Right renal cortex interstitium (tissue), 3 donors: ENCODE measurements around the gene FGD1. TPM values are rescaled to one million over a fixed set of nuclear protein-coding genes. Genes with fewer than 3 reads are reported as not detected.
"Not testable (repeated sequence)": the region's sequence is repeated elsewhere in the genome, so short reads cannot be mapped to it uniquely, and the experiment has no call there.

Experiments used
- DNase-seq, 3 donors: peaks; one replicate each; pipeline ENCODE4 v3.0.0-alpha.2; 2013; ENCODE audit warnings: low read depth in 3 of 3, low spot score in 2 of 3
- polyA plus RNA-seq, 3 donors: library from polyadenylated mRNA; unstranded; fragments of 120-200 nt; gene quantifications; one replicate each; pipeline ENCODE4 v1.2.1, GENCODE V29; 2013; ENCODE audit not compliant: insufficient read length in 3 of 3

The FGD1 gene
- 10 to 100 TPM; 14.7 to 17.2 (median 16.3) TPM for polyA plus RNA-seq

DNA sequence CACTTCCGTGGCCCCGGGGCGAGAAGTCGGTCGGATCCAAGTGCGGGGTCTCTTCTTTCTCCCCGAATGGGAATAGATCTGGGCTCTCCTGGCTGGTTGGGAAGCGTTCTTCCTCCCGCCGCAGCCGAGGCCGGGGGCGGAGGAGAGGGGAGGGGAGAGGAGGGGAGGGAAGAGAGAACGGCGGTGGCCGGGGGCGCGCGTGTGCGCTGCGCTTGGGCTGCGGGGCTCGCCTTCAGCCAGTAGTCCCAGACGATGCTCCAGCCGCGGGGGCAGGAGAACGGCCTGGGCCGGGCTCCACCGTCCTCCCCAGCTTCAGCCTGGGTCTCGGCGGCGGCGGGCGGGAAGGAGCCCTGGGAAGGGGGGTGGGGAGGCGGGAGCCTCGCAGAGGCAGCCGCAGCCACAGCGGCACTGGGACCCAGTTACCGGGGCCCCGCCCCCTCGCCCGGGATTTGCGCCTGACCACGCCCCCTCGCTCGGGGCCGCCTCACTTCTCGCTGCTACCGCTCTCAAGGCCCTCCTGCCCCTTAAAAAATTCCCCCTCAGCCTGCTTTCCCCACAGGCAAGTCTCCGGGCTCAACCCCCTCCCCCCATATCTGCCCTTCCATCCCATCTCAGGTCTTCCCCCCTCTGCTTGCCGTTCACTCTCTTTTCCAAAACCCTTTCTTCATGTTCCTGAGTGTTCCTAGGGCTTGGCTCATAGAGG is at the start of gene FGD1:
FGD1 (minus strand) TSS at position 421 of the 703 bp plus-strand sequence. CDS start 802 bp downstream, outside the sequence.
- peak in 1 of 3 donors; percentile 49 for DNase-seq

DNA sequence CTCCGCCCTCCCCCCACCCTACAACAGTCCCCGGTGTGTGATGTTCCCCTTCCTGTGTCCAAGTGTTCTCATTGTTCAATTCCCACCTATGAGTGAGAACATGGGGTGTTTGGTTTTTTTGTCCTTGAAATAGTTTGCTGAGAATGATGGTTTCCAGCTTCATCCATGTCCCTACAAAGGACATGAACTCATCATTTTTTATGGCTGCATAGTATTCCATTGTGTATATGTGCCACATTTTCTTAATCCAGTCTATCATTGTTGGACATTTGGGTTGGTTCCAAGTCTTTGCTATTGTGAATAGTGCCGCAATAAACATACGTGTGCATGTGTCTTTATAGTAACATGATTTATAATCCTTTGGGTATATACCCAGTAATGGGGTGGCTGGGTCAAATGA is 46.2 kb upstream of the FGD1 start:
- DNase-seq = not testable (repeated sequence)

DNA sequence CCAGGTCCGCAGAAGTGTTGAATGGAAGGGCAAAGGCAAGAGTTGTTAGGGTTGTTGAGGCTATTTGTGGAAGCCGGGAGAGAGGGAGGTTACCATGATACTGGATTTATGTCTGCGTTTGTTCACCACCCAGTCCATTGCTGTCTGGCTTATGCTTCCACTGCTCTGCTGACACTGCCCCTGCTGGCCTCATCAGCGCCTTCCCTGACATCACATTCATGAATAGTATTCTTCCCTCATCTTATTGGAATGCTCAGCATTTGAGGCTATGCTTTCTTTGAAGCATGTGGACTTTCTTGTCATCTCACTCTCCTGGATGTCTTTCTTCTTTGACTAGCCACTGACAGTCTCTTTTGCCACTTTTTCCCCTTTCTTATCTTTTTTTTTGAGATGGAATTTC is 44.3 kb upstream of the FGD1 start:
- no peak for DNase-seq

DNA sequence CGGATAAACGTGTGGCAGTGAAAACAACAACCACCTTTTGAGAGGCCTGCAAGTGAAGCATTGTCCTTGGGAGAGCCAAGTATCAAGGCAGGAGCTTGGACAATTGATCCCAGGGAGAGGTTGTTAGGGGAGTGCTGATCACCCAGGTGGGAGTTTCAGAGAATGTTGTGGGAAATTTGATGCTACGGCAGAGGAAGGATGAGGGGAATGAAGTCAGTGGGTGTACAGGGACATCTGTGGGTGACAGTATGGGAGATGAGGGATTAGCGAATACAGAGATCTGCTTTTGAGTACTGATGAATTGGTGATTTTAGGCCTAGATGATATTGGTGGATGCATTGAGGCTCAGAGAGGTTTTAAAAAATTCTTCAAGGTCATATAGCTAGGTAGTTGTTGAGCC is 38.2 kb upstream of the FGD1 start:
- no peak for DNase-seq

- DNase-seq = no peak
Observed at GRCh38 chrX:54530357-54530900, 34.4 kb upstream of the FGD1 start.

DNA sequence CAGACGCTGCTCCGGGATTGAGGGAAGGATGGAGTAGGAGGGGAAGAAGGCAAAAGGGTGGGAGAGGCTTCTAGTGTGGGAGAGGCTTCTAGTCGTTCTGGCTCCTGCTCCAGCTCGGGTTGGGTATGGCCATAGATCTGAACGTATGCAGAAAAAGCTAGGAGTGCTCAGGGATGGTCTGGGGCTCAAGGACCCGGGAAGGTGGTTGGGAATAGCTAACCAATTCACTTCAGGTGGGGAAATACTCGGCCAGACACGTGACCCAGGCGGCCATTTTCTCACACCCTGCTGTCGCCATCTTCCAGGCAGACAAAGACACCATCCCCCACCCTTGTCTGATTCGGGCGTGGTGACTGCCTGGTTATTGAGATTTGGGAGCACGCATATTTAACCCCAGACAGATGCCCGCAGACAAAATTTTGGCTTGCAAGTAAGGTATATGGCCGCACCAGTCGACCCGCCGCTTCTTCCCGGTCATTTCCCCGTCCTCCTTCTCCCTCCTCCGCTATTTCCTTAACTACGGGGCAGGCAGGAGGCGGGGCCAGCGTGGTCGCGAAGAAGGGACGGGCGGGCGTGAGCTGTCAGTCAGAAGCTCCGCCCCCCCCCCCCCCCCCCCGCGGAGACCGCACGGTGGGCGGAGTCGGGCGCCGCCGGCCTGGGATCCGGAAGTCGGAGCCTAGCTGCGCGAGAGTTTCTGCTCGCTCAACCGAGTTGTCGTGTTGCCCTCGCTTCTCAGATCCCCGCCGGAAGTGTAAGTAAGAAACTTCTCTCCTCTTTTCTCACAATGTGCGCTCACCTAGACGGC is 33.7 kb upstream of the FGD1 start, which contains the start of gene GNL3L:
GNL3L (plus strand) TSS at position 668 of the 805 bp plus-strand sequence. CDS start 2,348 bp downstream, outside the sequence.
- DNase-seq = peak; percentile 54 to 69 (median 62)

DNA sequence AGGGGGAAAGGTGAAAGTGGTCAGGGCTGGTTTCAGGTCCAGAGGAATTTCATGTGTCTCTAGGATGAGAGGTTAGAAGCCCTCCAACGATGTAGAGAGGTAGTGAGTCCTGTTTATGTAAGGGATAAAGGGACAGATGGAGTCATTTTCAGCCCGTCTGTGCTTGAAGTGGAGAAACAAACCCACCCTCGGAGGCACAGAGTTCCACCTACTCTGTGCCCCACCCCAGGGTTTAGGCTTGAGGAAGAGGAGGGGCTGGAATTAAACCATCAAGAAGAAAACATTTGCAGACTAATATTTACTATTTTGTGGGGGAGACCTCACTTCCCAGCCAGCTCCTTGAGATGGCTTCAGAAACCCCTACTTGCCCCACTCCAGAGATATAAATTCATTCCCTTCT is 33.1 kb upstream of the FGD1 start:
- DNase-seq = no peak

DNA sequence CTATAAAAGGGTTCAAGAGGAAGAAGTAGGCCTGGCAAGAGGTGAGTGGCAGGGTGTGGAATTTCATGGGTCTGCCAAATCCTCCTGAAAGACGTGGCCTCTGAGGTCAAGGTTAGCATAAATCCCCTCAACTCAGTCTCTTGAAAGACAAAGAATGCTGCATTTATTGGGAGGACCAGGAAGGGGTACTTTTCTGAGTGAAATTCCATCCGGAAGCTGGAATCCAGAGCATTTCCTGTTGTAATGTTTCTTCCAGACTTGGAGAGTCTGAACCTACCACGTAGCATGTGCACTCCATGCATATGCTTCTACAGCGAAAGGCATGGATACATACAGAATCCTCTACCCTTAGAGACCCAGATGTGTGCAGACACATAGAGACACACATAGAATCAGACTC is 13.4 kb upstream of the FGD1 start:
- peak in 1 of 3 donors; percentile 51 for DNase-seq

DNA sequence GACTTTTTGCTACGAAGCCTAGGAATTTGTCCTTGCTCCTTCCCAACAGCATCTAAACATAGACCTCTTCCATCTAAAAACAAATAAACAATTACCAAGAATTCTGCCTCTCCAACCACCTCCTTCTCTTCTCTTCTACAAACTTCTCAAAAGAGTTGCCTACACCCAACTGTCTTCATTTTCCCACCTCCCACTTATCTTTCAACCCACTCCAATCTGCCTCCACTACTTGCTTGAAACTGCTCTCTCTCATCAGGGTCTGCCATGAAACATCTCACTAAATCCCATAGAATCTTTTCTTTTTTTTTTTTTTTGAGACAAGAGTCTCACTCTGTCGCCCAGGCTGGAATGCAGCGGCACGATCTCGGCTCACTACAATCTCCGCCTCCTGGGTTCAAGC is 902 bp upstream of the FGD1 start:
- no peak for DNase-seq

- no peak for DNase-seq
Observed at GRCh38 chrX:54496517-54496852, 451 bp upstream of the FGD1 start.

DNA sequence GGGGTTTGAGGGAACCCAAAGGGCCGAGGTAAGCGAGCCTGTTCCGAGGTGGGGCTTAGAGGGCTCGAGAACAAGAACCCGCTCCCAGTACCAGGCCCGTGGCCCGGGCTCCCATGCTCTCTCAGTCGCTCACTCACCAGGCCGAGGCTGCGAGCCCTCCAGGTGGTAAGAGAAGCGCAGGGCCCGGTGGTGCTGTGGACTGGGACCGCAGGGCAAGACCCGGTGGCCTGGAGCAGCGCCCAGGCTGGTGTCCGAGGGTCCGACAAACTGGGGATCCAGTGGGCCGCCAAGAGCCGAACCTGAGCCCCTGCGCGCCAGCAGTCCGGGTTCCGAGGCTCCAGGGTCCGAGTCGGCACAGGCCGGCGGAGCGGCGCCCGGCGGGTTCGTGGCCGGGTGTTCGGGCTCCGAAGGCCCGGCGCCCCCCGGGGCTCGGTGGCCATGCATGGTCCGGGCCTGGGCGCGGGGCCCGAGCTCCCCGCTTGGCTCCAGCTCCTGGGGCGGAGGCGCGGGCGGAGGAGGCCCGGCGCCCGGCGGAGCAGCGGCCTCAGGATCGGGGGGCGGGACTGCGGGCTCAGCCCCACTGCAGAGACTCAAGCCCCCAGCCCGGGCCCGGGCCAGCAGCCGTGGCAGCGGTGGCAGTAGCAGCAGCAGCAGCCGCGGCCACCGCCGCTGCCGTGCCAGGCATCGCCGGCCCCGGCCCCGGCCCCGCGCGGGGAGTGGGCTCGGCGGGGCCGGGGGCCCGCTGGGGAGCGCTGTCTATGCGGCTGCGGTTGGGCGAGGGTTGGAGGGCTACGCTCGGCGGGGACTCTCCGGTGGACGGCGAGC is 833 bp downstream of the FGD1 start:
- no peak for DNase-seq

- no peak for DNase-seq
Observed at GRCh38 chrX:54494166-54494988, 1.7 kb downstream of the FGD1 start.

GRCh38 chrX:54492340-54492739 is 3.7 kb downstream of the FGD1 start:
- no peak for DNase-seq

- not testable (repeated sequence) for DNase-seq
Observed at GRCh38 chrX:54489819-54490218, 6.2 kb downstream of the FGD1 start.

DNA sequence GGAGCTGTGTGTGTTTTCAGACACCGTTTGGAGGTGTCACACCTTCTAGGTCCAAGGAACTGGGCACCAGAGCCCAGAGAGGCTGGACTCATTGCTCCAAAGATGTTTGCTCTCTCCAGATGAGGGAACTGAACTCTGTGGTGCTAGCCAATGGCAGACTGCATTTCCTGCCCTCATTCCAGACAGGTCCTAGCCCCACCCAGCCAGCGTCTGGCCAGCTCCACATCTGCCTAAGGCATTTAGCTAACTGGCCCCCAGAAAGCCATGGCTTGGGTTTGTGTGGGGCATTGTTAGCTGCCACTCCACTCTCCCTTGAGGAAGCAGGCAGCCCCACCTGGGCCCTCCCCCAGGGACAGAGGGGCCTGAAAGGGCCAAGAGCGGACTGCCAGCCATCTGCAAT is 11.4 kb downstream of the FGD1 start:
- no peak for DNase-seq

- no peak for DNase-seq
Observed at GRCh38 chrX:54483946-54484345, 12.1 kb downstream of the FGD1 start.

GRCh38 chrX:54482839-54483593 is 13.0 kb downstream of the FGD1 start:
- no peak for DNase-seq

DNA sequence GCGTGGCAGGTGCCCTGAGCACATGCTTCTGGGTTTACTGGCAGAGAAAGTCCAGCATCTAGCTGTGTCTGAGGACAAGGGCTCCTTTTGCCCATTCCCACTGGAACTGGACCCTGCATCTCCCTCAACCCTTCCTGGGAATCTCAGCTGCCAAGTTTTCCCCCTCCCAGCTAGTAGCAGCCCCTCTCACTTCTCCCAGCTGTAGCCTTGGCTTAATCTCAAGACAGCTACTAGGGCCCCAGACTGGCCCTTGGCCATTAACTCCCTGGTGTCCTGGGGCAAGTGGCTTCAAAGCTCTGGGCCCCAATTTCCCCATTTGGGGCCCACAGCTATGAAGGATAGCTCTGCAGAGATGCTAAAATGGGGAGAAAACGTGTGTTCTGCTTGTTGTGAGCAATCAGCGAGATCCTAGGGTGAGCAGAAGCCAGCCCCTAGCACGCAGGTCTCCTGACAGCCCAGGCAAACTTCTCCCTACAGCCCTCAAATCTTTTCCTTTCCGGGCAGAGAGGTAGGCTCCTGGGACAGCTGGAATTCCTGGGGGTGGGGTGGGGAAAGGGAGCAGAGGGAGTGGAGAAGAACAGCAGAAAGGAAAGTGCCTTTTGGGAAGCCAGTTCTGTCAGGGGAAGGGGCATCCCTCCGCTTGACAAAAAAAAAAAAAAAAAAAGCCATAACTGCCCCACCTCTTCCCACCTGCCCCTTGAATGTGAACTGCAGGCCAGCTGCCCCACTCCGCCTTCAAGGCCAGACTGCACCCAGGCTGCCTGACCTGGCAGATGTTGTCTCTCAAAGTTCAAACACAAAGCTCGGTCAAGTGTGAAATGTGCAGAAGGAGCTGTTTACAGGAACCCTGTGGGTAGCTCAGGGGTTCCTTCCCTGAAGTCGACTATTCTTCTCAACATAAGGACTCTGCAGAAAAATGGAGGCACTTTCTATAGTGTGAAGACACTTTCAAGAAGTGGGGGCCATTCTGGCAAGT is 16.6 kb downstream of the FGD1 start:
- DNase-seq = no peak
